Cardiac muscle cell (in vitro differentiated cells and primary cell): ENCODE data around the gene PDE6A. TPM values are rescaled to one million over a fixed set of nuclear protein-coding genes. Genes with fewer than 3 reads are reported as not detected.

ENCODE experiments used
- DNase-seq, 2 donors: peaks; one replicate each; pipeline versions ENCODE4 v3.0.0 to v3.0.0-alpha.2; 2010 to 2017; ENCODE audit warnings: low read depth in 1 of 2, low spot score in 1 of 2
- H3K27ac ChIP-seq: fragments of 200-600 bp; sonication (generic); 2 replicates; pipeline ENCODE4 v1.5.1; 2016
- H3K27me3 ChIP-seq: fragments of 200-600 bp; sonication (generic); 2 replicates; pipeline ENCODE4 v1.6.0; 2016; ENCODE audit warnings: control low read depth
- H3K36me3 ChIP-seq: fragments of 200-600 bp; sonication (generic); 2 replicates; pipeline ENCODE4 v1.5.1; 2016; ENCODE audit warnings: control low read depth
- H3K4me1 ChIP-seq: fragments of 200-600 bp; sonication (generic); 2 replicates; pipeline ENCODE4 v1.8.1; 2017; ENCODE audit warnings: low read depth, mild to moderate bottlenecking, mixed run types
- H3K4me3 ChIP-seq: fragments of 200-600 bp; sonication (generic); 2 replicates; pipeline ENCODE4 v1.5.1; 2016; ENCODE audit warnings: mild to moderate bottlenecking
- H3K9me3 ChIP-seq: fragments of 200-600 bp; sonication (generic); 2 replicates; pipeline ENCODE4 v1.5.1; 2017; ENCODE audit warnings: low read depth, mild to moderate bottlenecking, control low read depth
- CTCF ChIP-seq: IDR thresholded peaks from 2 replicates; pipeline ENCODE4 v1.5.1; 2012; ENCODE audit warnings: low read depth, mild to moderate bottlenecking, low read length
- polyA plus RNA-seq: library from polyadenylated mRNA; unstranded; fragments of >200 nt; fragmentation: Nextera tagmentation; extraction: Ambion mirVana; gene quantifications from 2 replicates; pipeline ENCODE4 v1.2.1, GENCODE V29; 2016
- total RNA-seq: library from RNA; depleted of rRNA; stranded (reverse); fragments of >200 nt; gene quantifications from 2 replicates; pipeline ENCODE4 v1.2.3, GENCODE V29; 2016

PDE6A gene
- total and polyA plus RNA-seq, 2 experiments from 2014 or later, result not detected

- H3K4me1 ChIP-seq, result no peaks in the 10 kb centered on the region
- H3K27ac ChIP-seq, result no peak overlapping the region
- no peaks in the 10 kb centered on the region for H3K27me3 ChIP-seq
- no peaks in the 10 kb centered on the region for H3K36me3 ChIP-seq
- no peaks in the 10 kb centered on the region for H3K9me3 ChIP-seq
- peak; percentile 79 to 88 for DNase-seq
- peak; percentile 91 for TF ChIP-seq CTCF
- no peak overlapping the region for H3K4me3 ChIP-seq
Observed at GRCh38 chr5:149852641-149853330, 91.8 kb downstream of the PDE6A start.

- Histone ChIP-seq H3K36me3 (no peaks in the 10 kb centered on the region), H3K27me3 (no peaks in the 10 kb centered on the region), H3K4me1 (no peaks in the 10 kb centered on the region), H3K27ac (no peak overlapping the region), H3K9me3 (no peaks in the 10 kb centered on the region), H3K4me3 (no peak overlapping the region)
- no peak for TF ChIP-seq CTCF
- DNase-seq, result no peak
Observed at GRCh38 chr5:149851211-149851610, 93.4 kb downstream of the PDE6A start.

DNA sequence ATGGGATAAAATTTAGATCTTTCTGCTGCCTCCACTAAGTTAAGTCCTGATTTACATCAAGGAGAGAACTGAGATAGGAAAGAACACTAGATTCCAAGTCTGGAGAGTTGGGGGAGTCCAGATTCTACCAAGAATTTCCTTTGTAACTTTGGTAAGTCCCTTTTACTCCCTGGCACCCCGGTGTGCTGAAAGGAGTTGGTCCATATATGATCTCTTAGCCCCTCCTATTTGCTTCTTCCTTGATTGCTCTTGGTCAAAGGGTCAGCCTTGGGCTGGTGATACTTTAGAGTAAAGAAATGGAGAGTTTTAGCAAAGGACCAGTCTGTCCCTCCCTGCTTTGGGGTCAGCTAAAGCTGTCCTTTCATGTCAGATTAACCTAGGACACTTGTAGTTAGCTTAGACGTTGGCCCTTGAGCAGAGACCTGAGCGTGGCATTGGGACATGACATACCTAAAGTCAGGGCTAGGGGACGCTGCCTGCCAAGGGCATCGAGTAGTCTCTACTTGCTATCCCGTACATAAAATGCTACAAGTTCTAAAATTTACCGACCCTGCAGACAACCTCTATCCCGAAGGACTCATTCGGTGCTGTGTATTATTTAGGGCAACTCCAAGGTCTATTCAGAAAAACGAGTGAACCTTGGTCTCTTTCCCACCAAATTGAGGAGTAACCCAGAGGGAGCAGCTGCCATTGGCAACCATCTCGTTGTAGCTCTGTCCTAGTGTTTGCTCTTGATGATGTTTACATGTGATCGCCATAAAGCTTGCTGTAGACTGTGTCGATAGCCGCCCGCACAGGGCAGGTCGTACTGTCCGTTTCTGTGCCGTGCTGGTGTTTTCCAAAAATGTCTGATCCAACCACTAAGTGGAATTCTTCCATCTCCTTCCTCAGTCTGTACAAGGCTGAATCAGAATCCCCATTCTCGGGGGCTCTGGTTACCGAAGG lies 94.4 kb downstream of the PDE6A start:
- no peak overlapping the region for H3K27ac ChIP-seq
- no peak for TF ChIP-seq CTCF

GRCh38 chr5:149849280-149849965 lies 95.2 kb downstream of the PDE6A start:
- no peak overlapping the region for H3K27ac ChIP-seq
- DNase-seq, result no peak

More for the DNA sequence above, 94.4 kb downstream of the PDE6A start:
- H3K4me1 ChIP-seq, result no peaks in the 10 kb centered on the region
- no peaks in the 10 kb centered on the region for H3K36me3 ChIP-seq
- no peaks in the 10 kb centered on the region for H3K27me3 ChIP-seq
- no peak overlapping the region for H3K4me3 ChIP-seq
- no peak for DNase-seq
- H3K9me3 ChIP-seq, result no peaks in the 10 kb centered on the region

More at GRCh38 chr5:149849280-149849965, 95.2 kb downstream of the PDE6A start:
- no peaks in the 10 kb centered on the region for H3K27me3 ChIP-seq
- H3K9me3 ChIP-seq, result no peaks in the 10 kb centered on the region
- H3K4me1 ChIP-seq, result no peaks in the 10 kb centered on the region
- no peak for TF ChIP-seq CTCF
- no peaks in the 10 kb centered on the region for H3K36me3 ChIP-seq
- H3K4me3 ChIP-seq, result no peak overlapping the region
